Cardiac muscle cell (in vitro differentiated cells and primary cell): ENCODE results near the gene MSANTD2. TPM values are rescaled to one million over a fixed set of nuclear protein-coding genes. Genes with fewer than 3 reads are reported as not detected.

Experiments used
- DNase-seq, 2 donors: peaks; one replicate each; pipeline versions ENCODE4 v3.0.0 to v3.0.0-alpha.2; 2010 to 2017; ENCODE audit warnings: low read depth in 1 of 2, low spot score in 1 of 2
- H3K27ac ChIP-seq: fragments of 200-600 bp; sonication (generic); 2 replicates; pipeline ENCODE4 v1.5.1; 2016
- H3K27me3 ChIP-seq: fragments of 200-600 bp; sonication (generic); 2 replicates; pipeline ENCODE4 v1.6.0; 2016; ENCODE audit warnings: control low read depth
- H3K36me3 ChIP-seq: fragments of 200-600 bp; sonication (generic); 2 replicates; pipeline ENCODE4 v1.5.1; 2016; ENCODE audit warnings: control low read depth
- H3K4me1 ChIP-seq: fragments of 200-600 bp; sonication (generic); 2 replicates; pipeline ENCODE4 v1.8.1; 2017; ENCODE audit warnings: low read depth, mild to moderate bottlenecking, mixed run types
- H3K4me3 ChIP-seq: fragments of 200-600 bp; sonication (generic); 2 replicates; pipeline ENCODE4 v1.5.1; 2016; ENCODE audit warnings: mild to moderate bottlenecking
- H3K9me3 ChIP-seq: fragments of 200-600 bp; sonication (generic); 2 replicates; pipeline ENCODE4 v1.5.1; 2017; ENCODE audit warnings: low read depth, mild to moderate bottlenecking, control low read depth
- polyA plus RNA-seq: library from polyadenylated mRNA; unstranded; fragments of >200 nt; fragmentation: Nextera tagmentation; extraction: Ambion mirVana; gene quantifications from 2 replicates; pipeline ENCODE4 v1.2.1, GENCODE V29; 2016
- total RNA-seq: library from RNA; depleted of rRNA; stranded (reverse); fragments of >200 nt; gene quantifications from 2 replicates; pipeline ENCODE4 v1.2.3, GENCODE V29; 2016
- TF ChIP-seq, protein P1 (sequence below): IDR thresholded peaks from 2 replicates; pipeline ENCODE4 v1.5.1; 2012; ENCODE audit warnings: low read depth, mild to moderate bottlenecking, low read length

The MSANTD2 gene
- total and polyA plus RNA-seq, 2 experiments from 2014 or later: 7.8 to 18.0 TPM

DNA sequence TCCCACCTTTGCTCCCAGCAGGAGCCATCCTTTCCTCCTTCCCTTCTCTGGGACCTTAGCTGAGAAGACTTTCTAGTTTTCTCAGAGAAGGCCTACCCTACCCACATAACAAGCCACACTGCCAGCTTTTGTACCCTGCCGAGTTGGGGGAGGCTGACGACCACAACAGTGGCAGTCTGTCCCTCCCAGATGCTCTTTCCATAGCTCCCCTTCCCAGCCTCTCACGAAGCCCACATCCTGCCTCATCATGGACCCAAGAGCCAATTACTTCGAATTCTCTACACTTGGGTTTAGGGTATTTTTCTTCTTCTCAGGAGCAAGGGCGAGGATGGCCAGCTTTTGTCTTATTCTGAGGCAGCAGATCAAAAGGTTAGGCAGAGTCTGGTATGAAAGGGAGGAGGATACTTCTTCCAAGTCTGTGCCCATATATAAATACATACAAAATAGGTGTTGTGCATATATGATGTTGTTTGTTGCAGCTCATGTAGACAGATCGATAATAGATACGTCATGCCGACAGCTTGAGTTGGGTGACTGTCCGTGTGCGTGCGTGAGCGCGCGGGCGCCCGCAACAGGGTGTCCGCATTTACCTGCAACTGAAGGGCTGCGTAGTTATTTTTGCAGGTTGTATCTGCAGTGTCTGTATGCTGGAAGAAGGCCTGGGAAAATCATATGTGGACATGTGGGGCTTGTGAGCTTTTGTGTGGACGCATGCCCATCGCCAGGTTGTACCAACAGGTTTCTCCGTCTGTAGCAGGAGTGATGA lies 61.3 kb downstream of the MSANTD2 start:
- Histone ChIP-seq H3K27me3 (peaks cover 95% of the 10 kb centered on the region), H3K4me1 (no peaks in the 10 kb centered on the region), H3K4me3 (peak overlapping the region; percentile 36), H3K9me3 (no peaks in the 10 kb centered on the region), H3K36me3 (no peaks in the 10 kb centered on the region), H3K27ac (no peak overlapping the region)
- TF ChIP-seq, protein P1, sequence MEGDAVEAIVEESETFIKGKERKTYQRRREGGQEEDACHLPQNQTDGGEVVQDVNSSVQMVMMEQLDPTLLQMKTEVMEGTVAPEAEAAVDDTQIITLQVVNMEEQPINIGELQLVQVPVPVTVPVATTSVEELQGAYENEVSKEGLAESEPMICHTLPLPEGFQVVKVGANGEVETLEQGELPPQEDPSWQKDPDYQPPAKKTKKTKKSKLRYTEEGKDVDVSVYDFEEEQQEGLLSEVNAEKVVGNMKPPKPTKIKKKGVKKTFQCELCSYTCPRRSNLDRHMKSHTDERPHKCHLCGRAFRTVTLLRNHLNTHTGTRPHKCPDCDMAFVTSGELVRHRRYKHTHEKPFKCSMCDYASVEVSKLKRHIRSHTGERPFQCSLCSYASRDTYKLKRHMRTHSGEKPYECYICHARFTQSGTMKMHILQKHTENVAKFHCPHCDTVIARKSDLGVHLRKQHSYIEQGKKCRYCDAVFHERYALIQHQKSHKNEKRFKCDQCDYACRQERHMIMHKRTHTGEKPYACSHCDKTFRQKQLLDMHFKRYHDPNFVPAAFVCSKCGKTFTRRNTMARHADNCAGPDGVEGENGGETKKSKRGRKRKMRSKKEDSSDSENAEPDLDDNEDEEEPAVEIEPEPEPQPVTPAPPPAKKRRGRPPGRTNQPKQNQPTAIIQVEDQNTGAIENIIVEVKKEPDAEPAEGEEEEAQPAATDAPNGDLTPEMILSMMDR: no peak
- no peak for DNase-seq

DNA sequence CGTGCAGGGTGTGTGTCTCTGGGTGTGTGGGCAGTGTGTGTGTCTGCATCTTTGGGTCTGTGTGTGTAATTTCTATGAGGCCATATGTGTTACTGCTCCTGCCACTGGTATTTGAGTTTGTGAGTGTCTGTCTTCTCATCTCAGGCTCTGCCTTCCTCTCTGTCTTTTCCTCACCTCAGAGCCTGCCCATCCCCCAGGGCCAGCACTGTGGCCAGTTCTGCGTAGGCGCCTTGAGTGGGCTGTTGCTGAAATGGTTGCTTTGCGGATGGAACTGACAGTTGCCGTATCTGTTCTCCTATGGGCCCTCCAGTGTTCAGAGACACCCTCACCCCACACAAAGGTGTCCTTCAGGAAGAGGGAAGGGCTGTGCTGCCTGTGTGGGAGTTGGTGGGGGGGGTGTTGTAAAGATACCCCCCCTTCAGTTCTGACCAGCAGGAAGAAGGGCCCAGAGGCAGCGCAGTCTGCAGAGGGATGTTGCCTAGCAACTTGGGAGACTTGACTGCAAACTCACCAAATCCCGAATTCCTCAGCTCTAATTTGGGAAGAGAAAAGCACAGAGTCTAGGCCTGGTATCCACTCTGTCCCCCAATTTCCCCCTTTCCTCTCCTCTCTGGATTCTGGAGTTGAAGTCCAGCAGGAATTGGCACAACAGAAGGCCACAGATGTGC lies 62.4 kb downstream of the MSANTD2 start:
- H3K27ac ChIP-seq: no peak overlapping the region
- no peaks in the 10 kb centered on the region for H3K36me3 ChIP-seq
- H3K4me1 ChIP-seq: no peaks in the 10 kb centered on the region
- no peak for DNase-seq
- H3K4me3 ChIP-seq: no peak overlapping the region
- H3K27me3 ChIP-seq: peaks cover 94% of the 10 kb centered on the region
- no peaks in the 10 kb centered on the region for H3K9me3 ChIP-seq
- TF ChIP-seq, protein P1: no peak

DNA sequence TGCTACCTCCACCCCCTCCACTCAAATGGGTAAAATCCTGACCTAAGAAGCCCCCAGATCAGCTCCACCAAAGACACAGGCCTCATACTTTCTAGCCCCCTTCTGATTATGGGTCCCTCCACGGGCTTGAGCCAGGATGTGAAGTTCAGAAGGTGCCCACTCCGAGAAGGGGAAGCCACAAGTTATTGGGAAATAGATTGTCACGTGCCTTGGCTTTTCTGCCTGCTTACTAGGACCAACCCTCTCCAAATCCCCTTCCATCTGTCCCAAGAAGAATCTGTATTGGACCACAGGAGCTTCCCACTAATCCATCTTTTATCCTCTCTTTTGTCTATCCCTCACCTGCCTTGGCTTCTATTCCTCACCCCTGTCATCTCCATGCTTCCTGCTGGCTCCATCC lies 63.5 kb downstream of the MSANTD2 start:
- H3K27me3 ChIP-seq: peaks cover 84% of the 10 kb centered on the region
- TF ChIP-seq, protein P1: no peak

DNA sequence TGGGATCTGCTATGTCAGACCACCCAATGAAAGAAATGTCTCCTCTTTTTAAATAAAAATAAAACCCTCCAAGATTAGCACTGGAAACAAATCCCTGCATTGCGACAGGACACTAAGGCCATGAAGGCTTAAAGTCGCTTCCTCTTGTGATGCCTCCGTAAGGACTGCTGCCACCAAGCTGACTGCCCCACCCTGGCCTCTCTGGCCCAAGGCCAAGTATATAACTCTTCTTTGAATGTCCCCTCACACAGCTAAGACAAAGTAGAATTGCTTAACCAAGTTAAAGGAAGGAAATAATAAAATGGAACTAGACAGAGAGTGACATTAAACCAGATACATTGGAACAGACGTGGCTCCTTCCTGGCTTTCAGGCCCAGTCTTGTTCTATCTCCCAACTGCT lies 68.0 kb downstream of the MSANTD2 start:
- H3K4me1 ChIP-seq: no peaks in the 10 kb centered on the region
- no peaks in the 10 kb centered on the region for H3K36me3 ChIP-seq
- peaks cover 47% of the 10 kb centered on the region for H3K27me3 ChIP-seq
- no peak for DNase-seq
- no peak overlapping the region for H3K27ac ChIP-seq
- TF ChIP-seq, protein P1: no peak
- H3K4me3 ChIP-seq: no peak overlapping the region
- H3K9me3 ChIP-seq: no peaks in the 10 kb centered on the region

More for the DNA sequence above, 63.5 kb downstream of the MSANTD2 start:
- H3K36me3 ChIP-seq: no peaks in the 10 kb centered on the region
- H3K4me3 ChIP-seq: no peak overlapping the region
- H3K4me1 ChIP-seq: no peaks in the 10 kb centered on the region
- H3K9me3 ChIP-seq: no peaks in the 10 kb centered on the region
- DNase-seq: no peak
- no peak overlapping the region for H3K27ac ChIP-seq

DNA sequence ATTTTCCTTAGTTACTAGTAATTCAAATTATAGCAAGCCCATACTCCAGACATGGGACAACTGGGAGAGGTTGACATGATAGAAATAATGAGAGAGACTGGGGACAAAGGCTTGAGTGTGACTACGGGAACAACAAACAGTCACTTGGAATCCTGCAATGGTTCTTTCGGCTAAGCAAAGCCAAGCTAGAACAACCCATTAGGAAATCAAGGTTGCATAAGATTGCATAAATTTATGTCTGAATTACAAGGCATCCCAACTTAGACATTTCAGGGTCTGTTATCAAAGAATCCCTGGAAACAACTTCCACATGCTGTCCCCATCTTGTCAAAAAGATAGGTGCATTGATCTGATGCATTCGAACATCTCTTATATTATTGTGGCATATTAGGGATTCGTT lies 70.6 kb downstream of the MSANTD2 start:
- Histone ChIP-seq H3K9me3 (no peaks in the 10 kb centered on the region), H3K36me3 (no peaks in the 10 kb centered on the region), H3K4me3 (no peak overlapping the region), H3K27ac (no peak overlapping the region), H3K27me3 (peaks cover 24% of the 10 kb centered on the region), H3K4me1 (peaks cover 15% of the 10 kb centered on the region)
- TF ChIP-seq, protein P1: no peak
- no peak for DNase-seq
